CD4-positive, alpha-beta T cell treated with Interleukin-15 for 4 hours (primary cell): Measurements from ENCODE around the gene C1QTNF9.
"Not testable (repeated sequence)": the region's sequence is repeated elsewhere in the genome, so short reads cannot be mapped to it uniquely, and the experiment has no call there.

ENCODE experiments used
- DNase-seq: peaks from one replicate; pipeline ENCODE4 v3.0.0-alpha.2; 2020; ENCODE audit warnings: low spot score

The C1QTNF9 gene

GRCh38 chr13:24362435-24362952 is 53.1 kb downstream of the C1QTNF9 start:
- no peak for DNase-seq

- DNase-seq: no peak
Observed at GRCh38 chr13:24365191-24365590, 55.8 kb downstream of the C1QTNF9 start.

- DNase-seq: not testable (repeated sequence)
Observed at GRCh38 chr13:24366315-24366714, 56.9 kb downstream of the C1QTNF9 start.

GRCh38 chr13:24371273-24371672 is 61.9 kb downstream of the C1QTNF9 start:
- DNase-seq: not testable (repeated sequence)
